ENCODE data around the gene CEP70.
"Not testable (repeated sequence)": the region's sequence is repeated elsewhere in the genome, so short reads cannot be mapped to it uniquely, and the experiment has no call there.

CEP70 gene, protein sequence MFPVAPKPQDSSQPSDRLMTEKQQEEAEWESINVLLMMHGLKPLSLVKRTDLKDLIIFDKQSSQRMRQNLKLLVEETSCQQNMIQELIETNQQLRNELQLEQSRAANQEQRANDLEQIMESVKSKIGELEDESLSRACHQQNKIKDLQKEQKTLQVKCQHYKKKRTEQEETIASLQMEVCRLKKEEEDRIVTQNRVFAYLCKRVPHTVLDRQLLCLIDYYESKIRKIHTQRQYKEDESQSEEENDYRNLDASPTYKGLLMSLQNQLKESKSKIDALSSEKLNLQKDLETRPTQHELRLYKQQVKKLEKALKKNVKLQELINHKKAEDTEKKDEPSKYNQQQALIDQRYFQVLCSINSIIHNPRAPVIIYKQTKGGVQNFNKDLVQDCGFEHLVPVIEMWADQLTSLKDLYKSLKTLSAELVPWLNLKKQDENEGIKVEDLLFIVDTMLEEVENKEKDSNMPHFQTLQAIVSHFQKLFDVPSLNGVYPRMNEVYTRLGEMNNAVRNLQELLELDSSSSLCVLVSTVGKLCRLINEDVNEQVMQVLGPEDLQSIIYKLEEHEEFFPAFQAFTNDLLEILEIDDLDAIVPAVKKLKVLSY

DNA sequence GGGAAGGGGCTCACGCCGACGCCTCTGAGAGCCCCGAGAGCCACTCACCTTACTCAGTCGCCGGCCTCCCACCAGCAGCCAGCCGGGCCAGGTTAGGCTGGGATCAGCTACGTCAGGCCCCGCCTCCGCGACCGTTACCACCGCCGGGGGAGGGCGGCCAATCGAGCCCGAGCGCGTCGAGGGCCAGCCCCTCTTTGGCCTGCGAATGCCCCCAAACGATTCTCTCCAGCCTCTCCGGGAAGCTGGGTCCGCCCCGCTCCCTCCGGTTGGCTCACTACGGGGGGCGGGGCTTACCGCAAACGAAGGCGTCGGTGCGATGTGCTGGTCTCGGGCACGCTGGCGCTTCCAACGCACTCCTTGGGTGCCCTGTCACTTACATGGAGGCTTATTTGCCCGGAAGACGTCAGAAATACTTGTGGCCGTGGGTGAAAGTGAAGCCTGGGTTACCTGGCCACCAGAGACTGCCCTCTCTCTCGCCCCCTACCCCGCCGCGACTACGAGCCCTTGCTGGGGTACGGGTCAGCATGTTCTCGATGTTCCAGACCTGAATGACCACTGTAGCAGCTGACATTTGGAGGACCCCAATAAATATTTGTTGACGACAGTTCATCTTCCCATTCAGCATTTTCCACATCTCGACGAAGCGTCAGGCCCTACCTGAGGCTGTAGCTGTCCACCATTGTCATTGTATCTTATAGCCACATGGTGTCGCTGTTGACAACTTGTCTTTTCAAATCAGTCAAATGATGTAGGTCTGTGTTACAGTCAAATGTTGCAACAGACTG lies at the start of gene CEP70:
Gene CEP70, minus strand, starts transcription at position 111 of the 785 bp plus-strand sequence. CDS start 21,333 bp downstream, outside the sequence.
- DNase-seq (ENCODE audit: low spot score) = peak; percentile 96

DNA sequence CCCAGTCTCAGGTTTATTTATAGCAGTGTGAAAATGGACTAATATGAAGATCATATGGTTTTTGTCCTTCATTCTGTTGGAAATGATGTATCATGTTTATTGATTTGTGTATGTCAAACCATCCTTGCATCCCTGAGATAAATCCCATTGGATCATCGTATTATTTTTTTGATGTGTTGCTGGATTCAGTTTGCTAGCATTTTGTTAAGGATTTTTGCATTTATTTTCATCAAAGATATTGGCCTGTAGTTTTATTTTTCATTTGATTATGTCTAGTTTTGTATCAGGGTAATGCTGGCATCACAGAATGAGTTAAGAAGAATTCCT lies 48.8 kb upstream of the CEP70 start:
- no peak for DNase-seq (ENCODE audit: low spot score)

DNA sequence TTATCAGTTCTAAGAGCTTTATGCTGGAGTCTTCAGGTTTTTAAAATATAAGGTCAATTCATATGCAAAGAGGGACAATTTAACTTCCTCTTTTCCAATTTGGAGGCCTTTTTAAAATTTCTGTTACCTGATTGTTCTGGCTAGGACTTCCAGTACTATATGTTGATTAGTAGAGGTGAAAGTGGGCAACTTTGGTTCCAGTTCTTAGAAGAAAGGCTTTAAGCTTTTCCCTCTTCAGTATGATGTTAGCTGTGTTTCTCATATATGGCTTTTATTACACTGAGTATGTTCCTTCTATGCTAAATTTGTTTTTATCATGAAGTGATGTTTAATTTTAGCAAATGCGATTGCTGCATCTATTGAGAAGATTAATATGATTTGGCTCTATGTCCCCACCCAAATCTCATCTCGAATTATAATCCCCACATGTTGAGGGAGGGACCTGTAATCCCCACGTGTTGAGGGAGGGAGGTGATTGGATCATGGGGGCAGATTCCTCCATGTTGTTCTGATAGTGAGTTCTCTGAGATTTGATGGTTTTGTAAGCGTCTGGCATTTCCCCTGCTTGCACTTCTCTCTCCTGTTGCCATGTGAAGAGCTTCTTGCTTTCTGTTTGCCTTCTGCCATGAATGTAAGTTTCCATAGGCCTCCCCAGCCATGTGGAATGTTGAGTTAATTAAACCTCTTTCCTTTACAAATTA lies 48.3 kb upstream of the CEP70 start:
- no peak for DNase-seq (ENCODE audit: low spot score)

DNA sequence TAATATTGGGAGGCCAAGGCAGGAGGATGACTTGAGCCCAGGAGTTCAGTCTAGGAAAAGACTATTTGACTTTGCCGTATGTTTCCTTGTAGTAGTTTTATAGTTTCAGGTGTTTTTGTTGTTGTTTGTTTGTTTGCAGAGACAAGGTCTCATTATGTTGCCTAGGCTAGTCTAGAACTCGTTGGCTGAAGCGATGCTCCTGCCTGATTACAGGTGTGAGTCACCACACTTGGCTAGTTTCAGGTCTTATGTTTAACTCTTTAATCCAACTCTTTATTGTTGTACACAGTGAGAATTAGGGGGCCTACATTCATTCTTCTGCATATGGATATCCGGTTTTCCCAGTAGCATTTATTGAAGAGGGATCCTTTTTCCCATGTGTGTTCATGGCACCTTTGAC lies 46.5 kb upstream of the CEP70 start:
- DNase-seq (ENCODE audit: low spot score) = no peak

DNA sequence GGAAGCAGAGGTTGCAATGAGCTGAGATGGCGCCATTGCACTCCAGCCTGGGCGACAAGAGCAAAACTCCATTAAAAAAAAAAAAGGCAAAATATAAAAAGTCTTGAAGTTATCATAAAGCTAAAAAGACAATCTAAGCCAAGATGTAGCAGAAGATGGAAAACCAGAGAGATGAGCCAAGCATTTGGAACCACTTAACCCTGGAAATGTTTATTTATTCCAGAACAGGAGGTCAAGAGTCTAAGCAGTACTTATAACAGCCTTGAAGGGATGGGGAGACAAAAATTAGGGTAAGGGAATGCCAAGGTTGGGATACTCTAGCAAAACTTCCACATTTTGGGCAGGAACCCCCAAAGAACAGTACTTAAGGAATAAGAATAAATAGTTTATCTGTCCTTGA lies 44.6 kb upstream of the CEP70 start:
- no peak for DNase-seq (ENCODE audit: low spot score)

DNA sequence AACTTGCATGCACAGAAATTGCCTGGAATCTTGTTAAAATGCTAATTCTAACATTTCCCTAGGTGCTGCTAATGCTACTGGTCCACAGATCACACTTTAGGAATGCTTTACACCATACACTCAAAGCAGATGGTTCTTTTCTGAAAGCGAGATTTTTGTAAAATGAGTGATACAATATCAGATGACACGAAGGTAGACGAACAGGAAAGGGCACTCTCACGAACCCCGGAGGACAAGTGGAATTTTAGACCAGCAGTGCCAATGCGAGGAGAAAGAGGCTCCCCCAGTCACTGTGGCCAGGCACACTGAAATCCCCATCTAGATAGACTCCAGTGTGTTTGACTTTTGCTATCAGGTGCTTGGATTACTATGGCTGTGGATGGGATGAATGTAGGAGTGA lies 35.5 kb upstream of the CEP70 start:
- no peak for DNase-seq (ENCODE audit: low spot score)

DNA sequence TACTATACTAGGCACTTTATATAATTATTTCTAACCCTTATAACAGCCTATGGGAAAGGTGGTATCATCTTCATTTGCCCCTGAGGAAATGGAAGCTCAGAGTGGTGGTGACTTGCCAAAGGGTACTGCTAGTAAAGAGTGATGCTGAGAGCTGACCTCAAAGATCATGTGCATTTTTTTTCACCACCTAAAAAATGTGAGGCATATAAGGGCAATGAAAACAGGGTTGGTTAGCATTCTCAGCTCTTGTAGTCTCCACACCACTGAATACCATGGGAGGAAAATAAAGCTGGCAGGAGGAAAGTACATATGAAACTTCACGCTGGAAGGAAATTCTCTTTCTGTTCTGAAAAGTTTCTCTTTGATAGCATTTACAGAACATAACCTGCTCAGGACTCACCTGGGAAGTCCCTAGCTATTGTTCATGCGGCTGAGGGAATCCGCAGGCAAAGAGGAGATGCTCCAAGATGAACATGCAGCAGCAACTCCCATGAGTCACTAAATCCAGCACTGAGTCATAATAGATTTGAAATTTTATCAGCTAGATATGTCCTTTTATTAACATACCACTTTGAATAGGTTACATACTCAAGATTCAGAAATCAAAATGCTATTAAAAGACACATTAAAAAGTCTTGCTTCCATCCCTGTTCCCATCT lies 31.8 kb upstream of the CEP70 start:
- DNase-seq (ENCODE audit: low spot score) = no peak

DNA sequence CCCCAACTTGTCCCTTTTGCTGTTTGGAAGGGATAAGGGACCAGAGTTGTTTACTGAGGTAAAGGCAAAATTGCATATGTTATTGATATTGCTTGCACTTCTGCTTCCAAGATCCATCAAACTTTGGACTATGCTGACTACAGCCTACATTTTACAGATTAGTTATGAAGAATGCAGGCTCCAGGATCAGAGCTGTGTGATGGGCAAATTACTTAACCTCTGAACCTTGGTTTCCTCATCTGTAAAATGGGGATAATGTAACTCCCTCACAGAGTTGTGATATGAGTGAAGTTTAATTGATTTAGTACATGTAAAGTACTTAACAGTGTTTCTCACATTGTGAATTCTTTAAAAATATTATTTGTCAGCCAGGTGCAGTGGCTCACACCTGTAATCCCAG lies 30.5 kb upstream of the CEP70 start:
- no peak for DNase-seq (ENCODE audit: low spot score)

DNA sequence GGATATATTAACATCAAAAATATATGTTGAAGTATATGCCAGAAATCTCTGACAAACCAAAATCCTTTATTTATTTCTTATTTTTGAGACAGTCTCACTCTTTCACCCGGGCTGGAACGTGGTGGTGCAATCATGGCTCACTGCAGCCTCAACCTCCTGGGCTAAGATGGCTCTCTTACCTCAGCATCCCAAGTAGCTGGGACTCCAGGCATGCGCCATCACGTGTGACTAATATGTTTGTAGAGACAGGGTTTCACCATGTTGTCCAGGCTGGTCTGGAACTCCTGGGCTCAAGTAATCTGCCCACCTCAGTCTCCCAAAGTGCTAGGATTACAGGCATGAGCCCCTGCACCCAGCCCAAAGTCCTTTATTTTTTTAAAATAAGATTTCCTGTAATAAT lies 26.4 kb upstream of the CEP70 start:
- no peak for DNase-seq (ENCODE audit: low spot score)

DNA sequence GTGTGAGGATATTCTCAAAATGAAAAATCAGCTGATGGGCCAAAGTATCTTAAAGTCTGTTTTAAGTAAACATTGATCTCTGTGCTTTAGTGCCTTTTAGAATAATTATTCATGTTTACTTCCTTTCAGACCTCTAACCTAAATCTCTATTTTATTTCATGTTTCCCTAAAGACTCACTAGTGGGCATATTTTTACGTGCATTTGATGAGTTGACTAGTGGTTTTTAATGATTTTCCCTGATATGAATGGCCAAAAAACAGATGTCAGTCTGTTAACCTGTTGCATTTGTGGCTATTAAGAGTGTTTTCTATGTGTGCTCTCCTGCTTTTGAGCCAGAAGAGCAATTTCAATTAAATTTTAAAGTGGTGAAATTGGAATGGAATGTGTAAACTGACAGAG lies 21.4 kb upstream of the CEP70 start:
- no peak for DNase-seq (ENCODE audit: low spot score)

DNA sequence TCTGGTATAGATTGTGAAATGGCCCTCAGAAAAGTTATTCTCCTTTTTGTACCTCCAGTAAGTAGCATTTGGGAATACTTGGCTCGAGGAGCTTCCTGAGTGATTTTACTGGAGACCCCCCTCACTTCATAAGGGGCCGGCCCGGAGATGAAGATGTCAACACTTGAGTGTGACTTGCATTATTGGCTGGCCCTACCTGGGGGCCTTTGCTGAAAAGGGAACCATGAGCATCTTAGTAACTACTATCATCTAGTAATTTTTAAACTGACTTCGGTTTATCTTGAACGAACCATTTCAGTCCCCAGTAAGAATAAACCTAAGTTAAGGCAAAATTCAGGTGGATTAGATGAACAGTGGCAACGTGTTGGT lies 15.8 kb upstream of the CEP70 start:
- no peak for DNase-seq (ENCODE audit: low spot score)

DNA sequence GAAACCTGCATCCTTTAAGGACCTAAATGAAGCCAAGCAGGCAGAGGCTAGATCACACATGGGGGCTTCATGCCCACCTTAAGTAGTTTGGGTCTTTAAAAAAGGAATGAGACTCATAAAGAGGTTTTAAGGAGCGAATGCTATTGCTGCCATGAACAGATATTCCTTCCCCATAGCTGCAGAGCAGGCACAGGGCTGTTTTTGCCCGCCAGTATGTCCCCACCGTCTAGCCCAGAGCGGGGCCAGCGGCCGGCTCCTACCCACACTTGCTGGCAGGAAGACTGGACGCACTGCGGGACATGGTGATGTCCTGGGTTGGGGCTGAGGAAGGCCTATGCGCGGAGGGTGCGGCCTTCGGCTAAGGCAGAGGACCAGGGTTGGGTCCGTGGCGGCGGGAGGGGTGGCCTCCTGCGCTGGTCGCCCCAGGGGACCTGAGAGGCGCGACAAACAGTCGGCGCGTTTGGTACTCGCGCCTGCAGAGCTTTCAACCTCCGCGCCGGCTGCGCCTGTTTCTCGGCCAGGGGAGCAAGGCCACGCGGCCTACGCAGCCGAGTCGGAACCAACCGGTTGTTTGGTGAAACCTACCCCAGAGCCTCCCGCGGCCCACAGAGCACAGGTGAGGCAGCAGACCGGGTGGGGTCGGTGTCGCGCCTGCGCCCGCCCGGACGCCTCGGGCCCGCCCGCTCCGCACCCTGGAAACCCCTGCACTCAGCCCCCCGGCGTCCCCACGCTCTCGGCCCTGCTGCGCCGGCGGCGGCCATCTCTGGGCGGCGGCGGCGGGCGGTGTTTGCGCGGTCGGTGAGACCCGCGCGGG lies 14.5 kb upstream of the CEP70 start, which contains the start of gene FAIM:
Gene FAIM, plus strand, starts transcription at position 450 of the 814 bp plus-strand sequence. CDS start 10,956 bp downstream, outside the sequence.
- peak; percentile 53 for DNase-seq (ENCODE audit: low spot score)

DNA sequence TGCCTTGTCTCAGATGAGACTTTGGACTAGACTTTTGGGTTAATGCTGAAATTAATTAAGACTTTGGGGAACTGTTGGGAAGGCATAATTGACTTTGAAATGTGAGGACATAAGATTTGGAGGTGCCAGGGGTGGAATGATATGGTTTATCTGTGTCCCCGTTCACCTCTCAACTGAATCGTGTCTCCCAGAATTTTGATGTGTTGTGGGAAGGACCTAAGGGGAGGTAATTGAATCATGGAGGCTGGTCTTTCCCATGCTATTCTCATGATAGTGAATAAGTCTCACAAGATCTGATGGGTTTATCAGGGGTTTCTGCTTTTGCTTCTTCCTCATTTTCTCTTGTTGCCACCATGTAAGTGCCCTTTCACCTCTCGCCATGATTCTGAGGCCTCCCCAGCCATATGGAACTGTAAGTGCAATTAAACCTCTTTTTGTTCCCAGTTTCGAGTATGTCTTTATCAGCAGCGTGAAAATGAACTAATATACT lies 10.1 kb upstream of the CEP70 start:
- not testable (repeated sequence) for DNase-seq (ENCODE audit: low spot score)

DNA sequence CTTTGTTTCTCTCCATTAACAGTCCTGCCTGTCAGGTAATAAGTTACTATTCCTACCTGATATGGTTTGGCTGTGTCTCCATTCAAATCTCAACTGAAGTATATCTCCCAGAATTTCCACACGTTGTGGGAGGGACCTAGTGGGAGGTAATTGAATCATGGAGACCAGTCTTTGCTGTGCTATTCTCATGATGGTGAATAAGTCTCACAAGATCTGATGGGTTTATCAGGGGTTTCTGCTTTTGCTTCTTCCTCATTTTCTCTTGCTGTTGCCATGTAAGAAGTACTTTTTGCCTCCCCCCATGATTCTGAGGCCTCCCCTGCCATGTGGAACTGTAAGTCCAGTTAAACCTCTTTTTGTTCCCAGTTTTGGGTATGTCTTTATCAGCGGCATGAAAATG lies 7.6 kb upstream of the CEP70 start:
- not testable (repeated sequence) for DNase-seq (ENCODE audit: low spot score)

DNA sequence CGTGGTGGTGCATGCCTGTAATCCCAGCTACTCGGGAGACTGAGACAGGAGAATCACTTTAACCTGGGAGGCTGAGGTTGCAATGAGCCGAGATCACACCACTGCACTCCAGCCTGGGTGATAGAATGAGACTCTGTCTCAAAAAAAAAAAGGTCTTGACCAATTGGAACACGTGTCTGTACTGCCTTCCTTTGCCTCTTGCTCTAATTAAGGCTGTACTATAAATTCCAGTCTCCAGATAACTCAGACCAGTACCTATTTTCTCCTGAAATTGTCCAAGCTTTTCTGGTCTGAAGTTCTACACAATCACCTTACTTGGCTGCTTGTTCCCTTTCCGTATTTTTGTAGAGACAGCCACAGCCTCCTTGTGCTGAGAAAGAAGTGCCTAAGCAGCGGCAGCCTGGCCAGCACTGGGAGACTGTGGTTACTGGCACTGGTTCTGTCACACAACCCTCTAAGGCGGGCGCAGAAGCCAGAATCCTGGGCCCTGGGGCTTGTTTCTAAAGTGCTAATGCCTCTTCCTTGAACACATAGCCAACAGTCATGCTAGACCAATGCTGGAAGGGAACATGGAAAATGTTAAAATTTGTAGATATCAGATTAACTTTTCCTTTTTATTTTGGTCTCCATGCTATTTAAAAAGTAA lies 6.2 kb upstream of the CEP70 start:
- DNase-seq (ENCODE audit: low spot score) = no peak

DNA sequence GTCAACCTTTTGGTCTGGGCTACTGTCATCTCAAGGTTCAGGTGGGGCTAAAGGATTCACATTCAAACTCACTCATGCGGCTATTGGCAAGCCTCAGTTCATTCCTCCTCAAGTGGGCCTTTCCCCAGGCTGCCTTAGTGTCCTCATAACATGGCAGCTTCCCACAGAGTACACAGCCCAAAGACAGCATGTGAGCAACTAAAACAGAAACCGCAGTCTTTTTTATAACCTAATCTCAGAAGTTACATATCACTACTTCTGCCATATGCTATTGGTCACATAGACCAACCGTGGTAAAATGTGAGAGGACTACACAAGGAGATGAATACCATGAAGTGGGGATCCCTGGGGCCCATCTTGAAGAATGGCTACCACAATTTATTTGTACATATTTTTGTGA lies 4.5 kb upstream of the CEP70 start:
- DNase-seq (ENCODE audit: low spot score) = no peak

DNA sequence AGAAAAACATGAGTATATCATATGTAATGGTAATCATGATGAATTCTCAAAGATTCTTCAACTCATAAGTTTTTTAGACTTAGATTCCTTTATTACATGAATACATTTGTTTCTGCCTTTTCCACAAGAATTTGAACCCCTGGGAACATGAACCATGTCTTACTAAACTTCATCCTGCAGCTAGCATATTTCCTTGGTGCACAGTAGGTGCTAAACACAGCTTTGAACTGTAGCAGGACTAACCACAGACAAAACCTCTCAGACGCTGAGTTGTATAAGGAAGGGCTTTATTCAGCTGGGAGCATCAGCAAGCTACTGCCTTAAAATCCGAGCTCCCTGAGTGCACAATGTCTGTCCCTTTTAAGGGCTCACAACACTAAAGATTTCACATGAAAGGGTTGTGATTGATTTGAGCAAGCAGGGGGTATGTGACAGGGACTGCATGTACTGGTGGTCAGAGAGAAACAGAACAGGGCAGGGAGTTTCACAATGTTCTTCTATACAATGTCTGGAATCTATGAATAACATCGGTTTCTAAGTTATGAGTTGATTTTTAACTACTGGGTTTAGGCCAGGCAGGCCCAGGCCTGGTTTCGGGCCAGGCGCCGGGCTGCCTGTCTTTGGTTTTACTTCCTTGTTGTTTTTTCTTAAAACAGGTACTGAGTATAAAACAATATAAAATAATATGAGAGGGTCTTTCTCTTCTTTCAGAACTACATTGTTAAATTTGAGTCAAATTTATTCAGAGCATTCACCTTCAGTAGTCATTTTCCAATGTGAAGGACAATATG lies 3.3 kb upstream of the CEP70 start:
- DNase-seq (ENCODE audit: low spot score) = not testable (repeated sequence)

DNA sequence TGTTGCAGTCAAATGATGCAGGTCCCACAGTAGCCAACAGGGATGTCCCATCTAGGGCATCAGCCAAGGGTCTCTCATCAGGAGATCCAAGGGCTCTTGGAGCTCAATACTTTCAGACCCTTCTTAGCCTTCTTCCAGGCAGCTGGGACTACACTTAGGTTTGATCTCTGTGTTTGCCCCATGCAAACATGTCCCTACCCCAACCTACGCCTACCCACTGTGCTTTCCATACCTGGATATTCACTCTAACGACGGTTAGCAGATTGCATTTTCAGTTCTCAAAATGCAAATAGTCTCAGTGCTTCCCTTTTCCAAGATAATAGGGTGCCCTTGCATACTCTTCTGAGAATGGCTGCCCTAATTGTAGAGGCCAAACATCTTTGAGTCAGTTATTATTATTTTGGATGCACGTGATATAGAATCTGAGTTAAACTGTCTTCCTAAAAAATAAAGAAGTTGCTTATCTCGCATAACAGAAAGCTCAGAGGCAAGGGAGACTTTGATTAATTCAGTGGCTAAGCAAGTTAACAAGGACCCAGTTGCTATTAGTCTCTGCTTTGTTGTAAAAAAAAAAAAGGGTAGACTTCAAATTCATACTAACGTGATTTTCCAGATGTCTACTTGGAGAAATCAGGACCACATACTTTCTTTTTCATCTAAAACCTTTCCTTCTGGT lies 1.0 kb upstream of the CEP70 start:
- DNase-seq (ENCODE audit: low spot score) = no peak

All from pons (tissue), 1 donor.